ENCODE data around the gene GRID2. TPM values are rescaled to one million over a fixed set of nuclear protein-coding genes. Genes with fewer than 3 reads are reported as not detected.
A peak's percentile ranks its signal among the peaks of the same experiment; 100 is the strongest.

The GRID2 gene
- total RNA-seq, 1 donor from 2014 or later = 1.3 TPM

GRCh38 chr4:92305878-92306520 is 2.2 kb downstream of the GRID2 start:
- DNase-seq (ENCODE audit: low read depth, low spot score) = peak; percentile 12
- Mint-ChIP-seq H3K9me3 (no peaks in the 10 kb centered on the region), H3K27ac (ENCODE audit: unreplicated experiment) (no peak overlapping the region), H3K27me3 (ENCODE audit: low read depth) (peaks cover 55% of the 10 kb centered on the region), H3K4me3 (peak overlapping the region; percentile 89), H3K4me1 (peaks cover 38% of the 10 kb centered on the region), H3K36me3 (ENCODE audit: low read depth) (no peaks in the 10 kb centered on the region)
- TF ChIP-seq CTCF (conservative IDR thresholded peaks at IDR 0.05) = no peak

DNA sequence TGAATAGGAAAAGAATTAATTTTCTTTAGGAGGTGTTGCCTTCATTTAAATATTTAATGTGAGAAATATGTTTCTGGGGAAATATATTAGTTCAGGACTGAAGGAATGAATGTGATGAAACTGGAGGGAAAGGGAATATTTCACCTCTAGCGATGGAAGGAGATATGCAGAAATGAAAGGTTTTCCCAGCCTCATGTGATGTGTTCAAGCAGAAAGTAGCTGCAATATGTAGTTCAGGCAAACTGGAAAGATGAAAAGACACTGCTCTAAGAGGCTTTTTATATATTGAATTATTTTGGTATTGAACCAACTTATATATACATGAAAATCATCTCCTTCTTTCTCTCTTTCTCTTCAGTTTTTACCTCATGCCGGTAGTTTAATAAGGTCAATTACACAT is 3.4 kb downstream of the GRID2 start:
- TF ChIP-seq CTCF (conservative IDR thresholded peaks at IDR 0.05) = no peak
- no peaks in the 10 kb centered on the region for H3K36me3 Mint-ChIP-seq (ENCODE audit: low read depth)
- H3K27me3 Mint-ChIP-seq (ENCODE audit: low read depth) = peaks cover 46% of the 10 kb centered on the region
- H3K4me1 Mint-ChIP-seq = peaks cover 31% of the 10 kb centered on the region
- H3K4me3 Mint-ChIP-seq = peak overlapping the region; percentile 34
- no peak for DNase-seq (ENCODE audit: low read depth, low spot score)
- H3K9me3 Mint-ChIP-seq = no peaks in the 10 kb centered on the region
- no peak overlapping the region for H3K27ac Mint-ChIP-seq (ENCODE audit: unreplicated experiment)

DNA sequence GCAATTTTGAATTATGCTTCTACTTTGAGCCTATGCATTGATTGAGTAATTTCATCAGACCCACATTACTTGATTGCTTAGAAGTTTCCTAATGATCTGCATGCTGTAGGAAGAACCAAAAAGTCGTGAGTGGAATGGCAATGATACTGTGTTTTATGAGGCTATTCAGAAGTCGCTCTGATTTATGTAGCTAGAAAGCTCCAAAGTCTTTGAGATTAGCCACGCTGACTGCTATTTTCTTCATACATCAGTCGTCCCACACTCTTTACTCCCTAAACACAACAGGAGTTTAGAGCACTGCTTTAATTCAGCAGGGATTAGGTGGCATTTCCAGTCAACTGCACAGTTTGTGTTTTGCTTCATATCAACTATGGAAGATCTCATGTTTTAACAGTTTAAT is 4.1 kb downstream of the GRID2 start:
- no peak overlapping the region for H3K27ac Mint-ChIP-seq (ENCODE audit: unreplicated experiment)
- H3K4me1 Mint-ChIP-seq = peaks cover 25% of the 10 kb centered on the region
- no peak for TF ChIP-seq CTCF (conservative IDR thresholded peaks at IDR 0.05)
- peak overlapping the region; percentile 13 for H3K4me3 Mint-ChIP-seq
- H3K36me3 Mint-ChIP-seq (ENCODE audit: low read depth) = no peaks in the 10 kb centered on the region
- no peak for DNase-seq (ENCODE audit: low read depth, low spot score)
- peaks cover 40% of the 10 kb centered on the region for H3K27me3 Mint-ChIP-seq (ENCODE audit: low read depth)
- no peaks in the 10 kb centered on the region for H3K9me3 Mint-ChIP-seq

- H3K27ac Mint-ChIP-seq (ENCODE audit: unreplicated experiment) = no peak overlapping the region
- no peaks in the 10 kb centered on the region for H3K27me3 Mint-ChIP-seq (ENCODE audit: low read depth)
- no peaks in the 10 kb centered on the region for H3K9me3 Mint-ChIP-seq
- no peaks in the 10 kb centered on the region for H3K4me1 Mint-ChIP-seq
- H3K36me3 Mint-ChIP-seq (ENCODE audit: low read depth) = no peaks in the 10 kb centered on the region
- no peak for TF ChIP-seq CTCF (conservative IDR thresholded peaks at IDR 0.05)
- H3K4me3 Mint-ChIP-seq = no peak overlapping the region
- DNase-seq (ENCODE audit: low read depth, low spot score) = no peak
These were observed 13.3 kb downstream of the GRID2 start for GRCh38 chr4:92317047-92317446.

- H3K4me3 Mint-ChIP-seq = no peak overlapping the region
- no peak for TF ChIP-seq CTCF (conservative IDR thresholded peaks at IDR 0.05)
- no peak overlapping the region for H3K27ac Mint-ChIP-seq (ENCODE audit: unreplicated experiment)
- H3K27me3 Mint-ChIP-seq (ENCODE audit: low read depth) = no peaks in the 10 kb centered on the region
- no peaks in the 10 kb centered on the region for H3K36me3 Mint-ChIP-seq (ENCODE audit: low read depth)
- DNase-seq (ENCODE audit: low read depth, low spot score) = no peak
- no peaks in the 10 kb centered on the region for H3K9me3 Mint-ChIP-seq
- H3K4me1 Mint-ChIP-seq = no peaks in the 10 kb centered on the region
These were observed 24.3 kb downstream of the GRID2 start for GRCh38 chr4:92328095-92328494.

Data from neural crest cell (in vitro differentiated cells).